ENCODE data around the gene CORO2A. TPM values are rescaled to one million over a fixed set of nuclear protein-coding genes. Genes with fewer than 3 reads are reported as not detected.

CORO2A gene
- total and polyA plus RNA-seq, 2 of the 4 experiments (the other 2 are of a cell fraction): 1.9 to 2.2 TPM

GRCh38 chr9:98206754-98207153 is 14.3 kb upstream of the CORO2A start:
- CTCF ChIA-PET: interaction anchor here (0.8 to 2.0 kb wide), 3 partner anchors 52 to 569 kb away, joined by 3 to 6 read pairs (median 5); no protein-coding TSS in a partner anchor

More at GRCh38 chr9:98206754-98207153, 14.3 kb upstream of the CORO2A start:
- H3K56ac ChIP-seq (ENCODE audit: extremely low read depth, insufficient read depth, low read length): no peak overlapping the region
- no peak overlapping the region for H3K4me3 ChIP-seq (ENCODE audit: insufficient read depth, low read depth, low read length)
- dilution Hi-C loops (cut with HindIII; ENCODE audit: low sequenced_read_pairs, unreplicated experiment): no loop called here
- H4K8ac ChIP-seq (ENCODE audit: low read depth in 2 of 2, low read length in 2 of 2): no peak overlapping the region; a peak in 1 of 4 replicates
- no peaks in the 10 kb centered on the region for H3K9me1 ChIP-seq (ENCODE audit: insufficient read depth, low read length)
- intact Hi-C loops (cut with micrococcal nuclease): loop anchor here (5.0 kb wide), 2 partner anchors 284 to 586 kb away; partner anchors contain the start of gene TRMO
- POLR2A ChIA-PET (ENCODE audit: unreplicated experiment): no interaction called here
- BruUV-seq (replicated peaks): no TSS peak
- no peaks in the 10 kb centered on the region for H3K4me1 ChIP-seq (ENCODE audit: control insufficient read depth, insufficient read depth, low read length)
- no peak overlapping the region for H3K18ac ChIP-seq (ENCODE audit: low read depth, low read length)
- WGBS, 2 experiments (ENCODE audit: extremely low coverage in 2 of 2, insufficient read length in 1 of 2): no CpG with 5 or more reads among the region's 2 CpGs
- H2AK5ac ChIP-seq (ENCODE audit: low read depth, low read length): no peak overlapping the region
- no peak overlapping the region for H4K91ac ChIP-seq (ENCODE audit: insufficient read depth, low read depth, low read length)
- no peaks in the 10 kb centered on the region for H4K20me1 ChIP-seq (ENCODE audit: insufficient read depth, low read length)
- ATAC-seq (ENCODE audit: low read depth) (no peak), DNase-seq (no peak)
- H3K9me3 ChIP-seq (ENCODE audit: control insufficient read depth, insufficient read depth, low read length): no peaks in the 10 kb centered on the region
- no peak overlapping the region for H3K4ac ChIP-seq (ENCODE audit: low read depth, low read length)
- no peak overlapping the region for H3K27ac ChIP-seq (ENCODE audit: insufficient read depth, low read length)
- TF ChIP-seq RAD21 (IDR thresholded peaks at IDR 0.05; ENCODE audit: low read length): no peak
- no peak for TF ChIP-seq RFX5 (IDR thresholded peaks at IDR 0.05; ENCODE audit: low read depth, low read length)
- TF ChIP-seq MAFK (IDR thresholded peaks at IDR 0.05; ENCODE audit: low read depth, low read length): no peak
- no peak for TF ChIP-seq FOS (IDR thresholded peaks at IDR 0.05; ENCODE audit: low read depth, low read length)
- TF ChIP-seq USF2 (IDR thresholded peaks at IDR 0.05; ENCODE audit: low read depth, low read length): no peak
- TF ChIP-seq ELK1 (IDR thresholded peaks at IDR 0.05; ENCODE audit: borderline replicate concordance, low read depth, low read length): no peak
- no peak for TF ChIP-seq CTCF (conservative IDR thresholded peaks at IDR 0.05; ENCODE audit: low read depth, low read length)
- no peak for TF ChIP-seq BHLHE40 (IDR thresholded peaks at IDR 0.05; ENCODE audit: low read depth, low read length)
- TF ChIP-seq MAZ (IDR thresholded peaks at IDR 0.05; ENCODE audit: borderline replicate concordance, low read depth, low read length): no peak
- TF ChIP-seq CHD1 (IDR thresholded peaks at IDR 0.05; ENCODE audit: low read depth, low read length): no peak
- TF ChIP-seq CEBPB (IDR thresholded peaks at IDR 0.05; ENCODE audit: low read depth, low read length): no peak
- TF ChIP-seq NFE2L2 (IDR thresholded peaks at IDR 0.05; ENCODE audit: low read depth, low read length): no peak
- no peak for TF ChIP-seq SMC3 (IDR thresholded peaks at IDR 0.05; ENCODE audit: low read depth, low read length)
- no peak overlapping the region for H2BK120ac ChIP-seq (ENCODE audit: low read depth, low read length)
- no peak overlapping the region for H3K4me2 ChIP-seq (ENCODE audit: low read depth, low read length)
- no peak overlapping the region for H2BK5ac ChIP-seq (ENCODE audit: low read depth, low read length, poor library complexity, severe bottlenecking)
- H3K14ac ChIP-seq (replicated peaks; ENCODE audit: low read depth, low read length): no peak overlapping the region
- no peak overlapping the region for H2AFZ ChIP-seq (replicated peaks; ENCODE audit: low read length, poor library complexity)
- no peaks in the 10 kb centered on the region for H3K27me3 ChIP-seq (ENCODE audit: control insufficient read depth, insufficient read depth, low read length)
- in situ Hi-C loops (cut with MboI; ENCODE audit: low sequenced_read_pairs): loop anchor here (5.0 kb wide), 1 partner anchor 56 kb away; no protein-coding TSS in a partner anchor
- no peak overlapping the region for H2BK15ac ChIP-seq (ENCODE audit: low read depth, low read length)
- H3K79me1 ChIP-seq (ENCODE audit: low read depth in 1 of 2, low read length in 2 of 2): peaks cover 4 to 6% of the 10 kb centered on the region in 2 experiments; a peak in 1 of 4 replicates
- peaks cover 17% of the 10 kb centered on the region for H3K36me3 ChIP-seq (ENCODE audit: control insufficient read depth, insufficient read depth, low read length)
- H2BK20ac ChIP-seq (ENCODE audit: low read depth, low read length): no peak overlapping the region
- H3K9ac ChIP-seq (ENCODE audit: low read depth, low read length): no peak overlapping the region
- H4K5ac ChIP-seq (ENCODE audit: low read depth, low read length): no peak overlapping the region
- H2AK9ac ChIP-seq (replicated peaks; ENCODE audit: low read depth, low read length, poor library complexity): no peak overlapping the region
- no peak overlapping the region for H3K23ac ChIP-seq (ENCODE audit: low read depth, low read length)

Data from IMR-90 (cell line).